WTC11 (cell line): ENCODE results near the gene SRXN1. TPM values are rescaled to one million over a fixed set of nuclear protein-coding genes. Genes with fewer than 3 reads are reported as not detected.
A peak's percentile ranks its signal among the peaks of the same experiment; 100 is the strongest.

Experiments
- ATAC-seq: fragments of 200-7000 bp; cut with Tn5 transposase; 2 replicates; pipeline ENCODE4 v1.10.0; 2021; ENCODE audit warnings: mild to moderate bottlenecking, moderate library complexity
- CTCF ChIA-PET: fragments of 300-600 bp; sonication (Branson Sonifier 250); formaldehyde crosslinking; loops from one replicate; lab custom pipeline; 2021; ENCODE audit warnings: antibody characterized with exemption; lab: Charles Lee
- POLR2A ChIA-PET: fragments of 350-600 bp; sonication (Branson Sonifier 250); formaldehyde crosslinking; loops from one replicate; lab custom pipeline; 2021; ENCODE audit warnings: antibody characterized with exemption; lab: Charles Lee
- DNase-seq: peaks from one replicate; pipeline ENCODE4 v3.0.0; 2021; ENCODE audit warnings: low spot score
- H3K27ac Mint-ChIP-seq: 2 replicates; pipeline ENCODE4 v1.8.0; 2021; ENCODE audit warnings: mixed read lengths
- H3K27me3 Mint-ChIP-seq: 2 replicates; pipeline ENCODE4 v1.8.0; 2021; ENCODE audit warnings: low read depth, mild to moderate bottlenecking, moderate library complexity, mixed read lengths
- H3K36me3 Mint-ChIP-seq: 2 replicates; pipeline ENCODE4 v1.8.0; 2021; ENCODE audit warnings: mixed read lengths
- H3K4me1 Mint-ChIP-seq: 2 replicates; pipeline ENCODE4 v1.8.0; 2022; ENCODE audit warnings: mixed read lengths
- H3K4me3 Mint-ChIP-seq: 2 replicates; pipeline ENCODE4 v1.8.0; 2021; ENCODE audit warnings: mild to moderate bottlenecking, moderate library complexity, mixed read lengths
- H3K9me3 Mint-ChIP-seq: 2 replicates; pipeline ENCODE4 v1.8.0; 2021; ENCODE audit warnings: mixed read lengths
- CREB1 ChIP-seq: sonication (generic); formaldehyde crosslinking; IDR thresholded peaks from 2 replicates; pipeline ENCODE4 v1.8.0; 2023; ENCODE audit warnings: mild to moderate bottlenecking, missing genetic modification reagents
- CREM ChIP-seq: sonication (generic); formaldehyde crosslinking; IDR thresholded peaks from 2 replicates; pipeline ENCODE4 v1.8.1; 2022; ENCODE audit warnings: mild to moderate bottlenecking, missing genetic modification reagents, moderate library complexity
- IRF2 ChIP-seq: sonication (generic); formaldehyde crosslinking; IDR thresholded peaks from 2 replicates; pipeline ENCODE4 v1.8.0; 2022; ENCODE audit warnings: low read depth, missing genetic modification reagents, borderline replicate concordance
- JUN ChIP-seq: sonication (generic); formaldehyde crosslinking; IDR thresholded peaks from 2 replicates; pipeline ENCODE4 v1.8.0; 2023; ENCODE audit warnings: mild to moderate bottlenecking, missing genetic modification reagents
- KAT7 ChIP-seq: sonication (generic); formaldehyde crosslinking; IDR thresholded peaks from 2 replicates; pipeline ENCODE4 v1.8.1; 2023; ENCODE audit warnings: missing genetic modification reagents, mild to moderate bottlenecking, borderline replicate concordance
- MYBL2 ChIP-seq: sonication (generic); formaldehyde crosslinking; IDR thresholded peaks from 2 replicates; pipeline ENCODE4 v1.8.1; 2023; ENCODE audit warnings: mild to moderate bottlenecking, moderate library complexity, missing genetic modification reagents
- TEAD4 ChIP-seq: sonication (generic); formaldehyde crosslinking; IDR thresholded peaks from 2 replicates; pipeline ENCODE4 v1.8.0; 2022; ENCODE audit warnings: mild to moderate bottlenecking, missing genetic modification reagents
- ZNF423 ChIP-seq: fragments of 250-450 bp; sonication (Bioruptor Pico); IDR thresholded peaks from 2 replicates; pipeline ENCODE4 v2.1.2; 2022; ENCODE audit warnings: mild to moderate bottlenecking, moderate library complexity
- total RNA-seq: library from RNA; stranded (reverse); gene quantifications from 3 replicates; pipeline ENCODE4 v1.2.3, GENCODE V29; 2021
- TF ChIP-seq, protein P1 (sequence below): fragments of 250-450 bp; sonication (Bioruptor Pico); conservative IDR thresholded peaks from 2 replicates; pipeline ENCODE4 v1.9.0; 2021; ENCODE audit warnings: mild to moderate bottlenecking
- TF ChIP-seq, protein P2 (sequence below): fragments of 250-450 bp; sonication (Bioruptor Pico); IDR thresholded peaks from 2 replicates; pipeline ENCODE4 v1.8.0; 2021; ENCODE audit warnings: mild to moderate bottlenecking
- TF ChIP-seq, protein P3 (sequence below): sonication (generic); formaldehyde crosslinking; IDR thresholded peaks from 2 replicates; pipeline ENCODE4 v1.8.1; 2022; ENCODE audit warnings: low read depth, missing genetic modification reagents, borderline replicate concordance
- TF ChIP-seq, protein P4 (sequence below): sonication (generic); formaldehyde crosslinking; IDR thresholded peaks from 2 replicates; pipeline ENCODE4 v1.8.0; 2022; ENCODE audit warnings: mild to moderate bottlenecking, missing genetic modification reagents
- TF ChIP-seq, protein P5 (sequence below): sonication (generic); formaldehyde crosslinking; IDR thresholded peaks from 2 replicates; pipeline ENCODE4 v1.8.1; 2022; ENCODE audit warnings: low read depth, mild to moderate bottlenecking, moderate library complexity, missing genetic modification reagents, borderline replicate concordance
- TF ChIP-seq, protein P6 (sequence below): sonication (generic); formaldehyde crosslinking; IDR thresholded peaks from 2 replicates; pipeline ENCODE4 v1.8.1; 2023; ENCODE audit warnings: mild to moderate bottlenecking, missing genetic modification reagents, borderline replicate concordance
- TF ChIP-seq, protein P7 (sequence below): sonication (generic); formaldehyde crosslinking; IDR thresholded peaks from 2 replicates; pipeline ENCODE4 v1.8.0; 2022; ENCODE audit warnings: missing genetic modification reagents
- TF ChIP-seq, protein P8 (sequence below): sonication (generic); formaldehyde crosslinking; IDR thresholded peaks from 2 replicates; pipeline ENCODE4 v1.8.1; 2022; ENCODE audit warnings: mild to moderate bottlenecking, moderate library complexity, missing genetic modification reagents

SRXN1 gene
- total RNA-seq, 1 experiment from 2014 or later: 23.0 TPM

DNA sequence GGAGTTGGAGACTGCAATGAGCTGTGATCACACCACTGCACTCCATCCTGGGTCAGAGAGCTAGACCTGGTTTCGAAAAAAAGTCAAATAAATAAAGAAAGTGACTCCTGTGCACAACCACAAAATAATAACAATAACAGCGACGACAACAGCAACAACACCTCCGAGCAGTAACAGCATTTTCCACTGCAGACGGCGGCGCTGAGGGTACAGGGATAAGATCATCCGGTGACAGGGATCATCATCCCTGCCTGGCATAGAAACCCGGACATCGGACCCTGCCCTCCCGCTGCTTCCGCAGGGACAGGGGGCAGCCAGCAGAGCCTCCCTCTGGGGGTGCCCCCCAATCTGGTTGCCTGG is 11.5 kb downstream of the SRXN1 start (continued):
- TF ChIP-seq, protein P1, sequence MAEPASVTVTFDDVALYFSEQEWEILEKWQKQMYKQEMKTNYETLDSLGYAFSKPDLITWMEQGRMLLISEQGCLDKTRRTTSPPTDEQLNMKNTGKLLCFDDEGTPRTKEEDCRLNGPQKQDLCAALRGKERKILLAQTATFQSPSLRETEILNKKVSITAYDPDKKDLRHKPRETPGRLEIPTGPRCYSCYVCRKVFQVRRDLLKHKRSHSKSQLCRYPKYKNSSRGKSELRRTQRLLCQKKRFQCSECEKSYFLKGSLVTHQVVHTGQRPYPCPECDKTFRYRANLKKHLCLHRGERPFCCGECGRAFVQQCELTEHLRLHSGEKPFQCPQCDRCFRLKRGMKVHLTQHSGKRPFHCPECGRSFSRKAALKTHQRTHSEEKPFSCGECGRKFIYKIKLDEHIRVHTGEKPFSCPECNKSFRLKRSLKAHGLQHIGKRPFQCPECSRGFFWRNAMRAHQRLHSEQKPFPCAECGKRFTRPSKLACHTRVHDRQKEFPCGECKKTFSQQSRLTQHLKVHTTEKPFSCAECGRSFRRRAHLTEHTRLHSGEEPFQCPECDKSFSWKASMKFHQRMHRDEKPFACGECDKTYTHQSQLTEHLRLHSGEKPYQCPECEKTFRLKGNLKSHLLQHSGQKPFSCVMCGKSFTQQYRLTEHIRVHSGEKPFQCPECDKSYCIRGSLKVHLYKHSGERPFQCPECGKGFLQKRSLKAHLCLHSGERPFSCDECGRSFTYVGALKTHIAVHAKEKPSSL (CRISPR knock-in tag): no peak
- TF ChIP-seq IRF2 (CRISPR knock-in tag): no peak
- TF ChIP-seq, protein P2, sequence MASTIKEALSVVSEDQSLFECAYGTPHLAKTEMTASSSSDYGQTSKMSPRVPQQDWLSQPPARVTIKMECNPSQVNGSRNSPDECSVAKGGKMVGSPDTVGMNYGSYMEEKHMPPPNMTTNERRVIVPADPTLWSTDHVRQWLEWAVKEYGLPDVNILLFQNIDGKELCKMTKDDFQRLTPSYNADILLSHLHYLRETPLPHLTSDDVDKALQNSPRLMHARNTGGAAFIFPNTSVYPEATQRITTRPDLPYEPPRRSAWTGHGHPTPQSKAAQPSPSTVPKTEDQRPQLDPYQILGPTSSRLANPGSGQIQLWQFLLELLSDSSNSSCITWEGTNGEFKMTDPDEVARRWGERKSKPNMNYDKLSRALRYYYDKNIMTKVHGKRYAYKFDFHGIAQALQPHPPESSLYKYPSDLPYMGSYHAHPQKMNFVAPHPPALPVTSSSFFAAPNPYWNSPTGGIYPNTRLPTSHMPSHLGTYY (CRISPR knock-in tag): no peak
- no peak for TF ChIP-seq CREB1 (CRISPR knock-in tag)
- TF ChIP-seq, protein P3, sequence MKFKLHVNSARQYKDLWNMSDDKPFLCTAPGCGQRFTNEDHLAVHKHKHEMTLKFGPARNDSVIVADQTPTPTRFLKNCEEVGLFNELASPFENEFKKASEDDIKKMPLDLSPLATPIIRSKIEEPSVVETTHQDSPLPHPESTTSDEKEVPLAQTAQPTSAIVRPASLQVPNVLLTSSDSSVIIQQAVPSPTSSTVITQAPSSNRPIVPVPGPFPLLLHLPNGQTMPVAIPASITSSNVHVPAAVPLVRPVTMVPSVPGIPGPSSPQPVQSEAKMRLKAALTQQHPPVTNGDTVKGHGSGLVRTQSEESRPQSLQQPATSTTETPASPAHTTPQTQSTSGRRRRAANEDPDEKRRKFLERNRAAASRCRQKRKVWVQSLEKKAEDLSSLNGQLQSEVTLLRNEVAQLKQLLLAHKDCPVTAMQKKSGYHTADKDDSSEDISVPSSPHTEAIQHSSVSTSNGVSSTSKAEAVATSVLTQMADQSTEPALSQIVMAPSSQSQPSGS (CRISPR knock-in tag): no peak

DNA sequence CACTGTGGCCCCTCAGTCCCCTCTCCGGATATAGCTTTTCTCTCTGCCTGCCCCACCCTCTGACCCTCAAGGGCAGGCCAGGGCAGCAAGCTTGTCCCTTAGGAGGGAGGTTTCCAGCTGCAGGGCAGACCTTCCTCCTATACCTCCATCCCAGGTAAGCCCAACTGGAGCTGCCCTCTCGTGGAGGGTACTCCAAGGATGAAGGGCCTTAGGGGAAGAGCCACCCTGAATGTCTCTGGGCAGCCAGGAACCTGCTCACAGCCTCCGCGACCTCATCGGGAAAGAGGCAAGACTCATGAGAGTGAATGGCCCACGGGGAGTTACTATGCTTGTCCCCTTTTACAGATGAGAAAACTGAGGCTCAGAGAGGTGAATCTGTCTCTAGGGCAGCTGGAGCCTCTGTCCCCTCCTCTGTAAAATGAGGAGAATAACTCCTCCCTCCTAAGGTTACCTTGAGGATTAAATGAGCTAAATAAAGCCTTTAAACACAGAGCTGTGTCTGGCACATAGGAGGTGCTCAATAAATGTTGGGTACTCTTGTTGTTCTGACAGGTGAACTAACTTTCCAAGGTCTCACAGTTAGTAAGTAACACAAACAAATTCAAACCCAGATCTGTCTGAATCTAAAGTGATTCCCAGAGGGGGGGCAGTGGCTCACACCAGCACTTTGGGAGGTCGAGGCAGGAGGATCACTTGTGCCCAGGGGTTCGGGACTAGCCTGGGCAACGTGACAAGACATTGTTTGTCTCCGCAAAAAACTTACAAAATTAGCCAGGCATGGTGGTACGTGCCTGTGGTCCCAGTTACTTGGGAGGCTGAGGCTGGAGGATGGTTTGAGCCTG is 12.1 kb downstream of the SRXN1 start:
- ATAC-seq: no peak
- H3K27ac Mint-ChIP-seq: peak overlapping the region; percentile 60

More for the DNA sequence above, 12.1 kb downstream of the SRXN1 start:
- TF ChIP-seq MYBL2 (CRISPR knock-in tag) (no peak), KAT7 (CRISPR knock-in tag) (no peak), TEAD4 (CRISPR knock-in tag) (no peak), ZNF423 (CRISPR knock-in tag) (no peak), JUN (no peak), CREM (CRISPR knock-in tag) (no peak)
- TF ChIP-seq, protein P4, sequence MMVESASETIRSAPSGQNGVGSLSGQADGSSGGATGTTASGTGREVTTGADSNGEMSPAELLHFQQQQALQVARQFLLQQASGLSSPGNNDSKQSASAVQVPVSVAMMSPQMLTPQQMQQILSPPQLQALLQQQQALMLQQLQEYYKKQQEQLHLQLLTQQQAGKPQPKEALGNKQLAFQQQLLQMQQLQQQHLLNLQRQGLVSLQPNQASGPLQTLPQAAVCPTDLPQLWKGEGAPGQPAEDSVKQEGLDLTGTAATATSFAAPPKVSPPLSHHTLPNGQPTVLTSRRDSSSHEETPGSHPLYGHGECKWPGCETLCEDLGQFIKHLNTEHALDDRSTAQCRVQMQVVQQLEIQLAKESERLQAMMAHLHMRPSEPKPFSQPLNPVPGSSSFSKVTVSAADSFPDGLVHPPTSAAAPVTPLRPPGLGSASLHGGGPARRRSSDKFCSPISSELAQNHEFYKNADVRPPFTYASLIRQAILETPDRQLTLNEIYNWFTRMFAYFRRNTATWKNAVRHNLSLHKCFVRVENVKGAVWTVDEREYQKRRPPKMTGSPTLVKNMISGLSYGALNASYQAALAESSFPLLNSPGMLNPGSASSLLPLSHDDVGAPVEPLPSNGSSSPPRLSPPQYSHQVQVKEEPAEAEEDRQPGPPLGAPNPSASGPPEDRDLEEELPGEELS (CRISPR knock-in tag): no peak
- TF ChIP-seq, protein P5, sequence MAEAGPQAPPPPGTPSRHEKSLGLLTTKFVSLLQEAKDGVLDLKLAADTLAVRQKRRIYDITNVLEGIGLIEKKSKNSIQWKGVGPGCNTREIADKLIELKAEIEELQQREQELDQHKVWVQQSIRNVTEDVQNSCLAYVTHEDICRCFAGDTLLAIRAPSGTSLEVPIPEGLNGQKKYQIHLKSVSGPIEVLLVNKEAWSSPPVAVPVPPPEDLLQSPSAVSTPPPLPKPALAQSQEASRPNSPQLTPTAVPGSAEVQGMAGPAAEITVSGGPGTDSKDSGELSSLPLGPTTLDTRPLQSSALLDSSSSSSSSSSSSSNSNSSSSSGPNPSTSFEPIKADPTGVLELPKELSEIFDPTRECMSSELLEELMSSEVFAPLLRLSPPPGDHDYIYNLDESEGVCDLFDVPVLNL (CRISPR knock-in tag): no peak
- TF ChIP-seq, protein P6, sequence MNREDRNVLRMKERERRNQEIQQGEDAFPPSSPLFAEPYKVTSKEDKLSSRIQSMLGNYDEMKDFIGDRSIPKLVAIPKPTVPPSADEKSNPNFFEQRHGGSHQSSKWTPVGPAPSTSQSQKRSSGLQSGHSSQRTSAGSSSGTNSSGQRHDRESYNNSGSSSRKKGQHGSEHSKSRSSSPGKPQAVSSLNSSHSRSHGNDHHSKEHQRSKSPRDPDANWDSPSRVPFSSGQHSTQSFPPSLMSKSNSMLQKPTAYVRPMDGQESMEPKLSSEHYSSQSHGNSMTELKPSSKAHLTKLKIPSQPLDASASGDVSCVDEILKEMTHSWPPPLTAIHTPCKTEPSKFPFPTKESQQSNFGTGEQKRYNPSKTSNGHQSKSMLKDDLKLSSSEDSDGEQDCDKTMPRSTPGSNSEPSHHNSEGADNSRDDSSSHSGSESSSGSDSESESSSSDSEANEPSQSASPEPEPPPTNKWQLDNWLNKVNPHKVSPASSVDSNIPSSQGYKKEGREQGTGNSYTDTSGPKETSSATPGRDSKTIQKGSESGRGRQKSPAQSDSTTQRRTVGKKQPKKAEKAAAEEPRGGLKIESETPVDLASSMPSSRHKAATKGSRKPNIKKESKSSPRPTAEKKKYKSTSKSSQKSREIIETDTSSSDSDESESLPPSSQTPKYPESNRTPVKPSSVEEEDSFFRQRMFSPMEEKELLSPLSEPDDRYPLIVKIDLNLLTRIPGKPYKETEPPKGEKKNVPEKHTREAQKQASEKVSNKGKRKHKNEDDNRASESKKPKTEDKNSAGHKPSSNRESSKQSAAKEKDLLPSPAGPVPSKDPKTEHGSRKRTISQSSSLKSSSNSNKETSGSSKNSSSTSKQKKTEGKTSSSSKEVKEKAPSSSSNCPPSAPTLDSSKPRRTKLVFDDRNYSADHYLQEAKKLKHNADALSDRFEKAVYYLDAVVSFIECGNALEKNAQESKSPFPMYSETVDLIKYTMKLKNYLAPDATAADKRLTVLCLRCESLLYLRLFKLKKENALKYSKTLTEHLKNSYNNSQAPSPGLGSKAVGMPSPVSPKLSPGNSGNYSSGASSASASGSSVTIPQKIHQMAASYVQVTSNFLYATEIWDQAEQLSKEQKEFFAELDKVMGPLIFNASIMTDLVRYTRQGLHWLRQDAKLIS: no peak
- TF ChIP-seq, protein P7, sequence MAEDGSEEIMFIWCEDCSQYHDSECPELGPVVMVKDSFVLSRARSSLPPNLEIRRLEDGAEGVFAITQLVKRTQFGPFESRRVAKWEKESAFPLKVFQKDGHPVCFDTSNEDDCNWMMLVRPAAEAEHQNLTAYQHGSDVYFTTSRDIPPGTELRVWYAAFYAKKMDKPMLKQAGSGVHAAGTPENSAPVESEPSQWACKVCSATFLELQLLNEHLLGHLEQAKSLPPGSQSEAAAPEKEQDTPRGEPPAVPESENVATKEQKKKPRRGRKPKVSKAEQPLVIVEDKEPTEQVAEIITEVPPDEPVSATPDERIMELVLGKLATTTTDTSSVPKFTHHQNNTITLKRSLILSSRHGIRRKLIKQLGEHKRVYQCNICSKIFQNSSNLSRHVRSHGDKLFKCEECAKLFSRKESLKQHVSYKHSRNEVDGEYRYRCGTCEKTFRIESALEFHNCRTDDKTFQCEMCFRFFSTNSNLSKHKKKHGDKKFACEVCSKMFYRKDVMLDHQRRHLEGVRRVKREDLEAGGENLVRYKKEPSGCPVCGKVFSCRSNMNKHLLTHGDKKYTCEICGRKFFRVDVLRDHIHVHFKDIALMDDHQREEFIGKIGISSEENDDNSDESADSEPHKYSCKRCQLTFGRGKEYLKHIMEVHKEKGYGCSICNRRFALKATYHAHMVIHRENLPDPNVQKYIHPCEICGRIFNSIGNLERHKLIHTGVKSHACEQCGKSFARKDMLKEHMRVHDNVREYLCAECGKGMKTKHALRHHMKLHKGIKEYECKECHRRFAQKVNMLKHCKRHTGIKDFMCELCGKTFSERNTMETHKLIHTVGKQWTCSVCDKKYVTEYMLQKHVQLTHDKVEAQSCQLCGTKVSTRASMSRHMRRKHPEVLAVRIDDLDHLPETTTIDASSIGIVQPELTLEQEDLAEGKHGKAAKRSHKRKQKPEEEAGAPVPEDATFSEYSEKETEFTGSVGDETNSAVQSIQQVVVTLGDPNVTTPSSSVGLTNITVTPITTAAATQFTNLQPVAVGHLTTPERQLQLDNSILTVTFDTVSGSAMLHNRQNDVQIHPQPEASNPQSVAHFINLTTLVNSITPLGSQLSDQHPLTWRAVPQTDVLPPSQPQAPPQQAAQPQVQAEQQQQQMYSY: no peak
- TF ChIP-seq, protein P8, sequence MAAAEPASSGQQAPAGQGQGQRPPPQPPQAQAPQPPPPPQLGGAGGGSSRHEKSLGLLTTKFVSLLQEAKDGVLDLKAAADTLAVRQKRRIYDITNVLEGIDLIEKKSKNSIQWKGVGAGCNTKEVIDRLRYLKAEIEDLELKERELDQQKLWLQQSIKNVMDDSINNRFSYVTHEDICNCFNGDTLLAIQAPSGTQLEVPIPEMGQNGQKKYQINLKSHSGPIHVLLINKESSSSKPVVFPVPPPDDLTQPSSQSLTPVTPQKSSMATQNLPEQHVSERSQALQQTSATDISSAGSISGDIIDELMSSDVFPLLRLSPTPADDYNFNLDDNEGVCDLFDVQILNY (CRISPR knock-in tag): no peak
- TF ChIP-seq, all 79 proteins: peak for 0
- Mint-ChIP-seq H3K4me3 (peak overlapping the region; percentile 42; the same call in 1 of the 2 replicates), H3K4me1 (peaks cover 13% of the 10 kb centered on the region), H3K27me3 (no peaks in the 10 kb centered on the region; the same call in 1 of the 2 replicates), H3K36me3 (no peaks in the 10 kb centered on the region), H3K9me3 (no peaks in the 10 kb centered on the region)
- ChIA-PET CTCF (interaction anchor here (0.5 to 2.5 kb wide), 13 partner anchors 10 to 286 kb away, joined by 3 to 15 read pairs (median 4); no protein-coding TSS in a partner anchor), POLR2A (interaction anchor here (0.6 to 0.8 kb wide), 3 partner anchors 66 to 98 kb away, joined by 3 read pairs; no protein-coding TSS in a partner anchor)
- no peak for DNase-seq
